ENCODE measurements around the gene LAYN. TPM values are rescaled to one million over a fixed set of nuclear protein-coding genes. Genes with fewer than 3 reads are reported as not detected.

LAYN gene
- total and polyA plus RNA-seq, 2 of the 4 experiments (the other 2 are of a cell fraction): 92.5 to 118 TPM

DNA sequence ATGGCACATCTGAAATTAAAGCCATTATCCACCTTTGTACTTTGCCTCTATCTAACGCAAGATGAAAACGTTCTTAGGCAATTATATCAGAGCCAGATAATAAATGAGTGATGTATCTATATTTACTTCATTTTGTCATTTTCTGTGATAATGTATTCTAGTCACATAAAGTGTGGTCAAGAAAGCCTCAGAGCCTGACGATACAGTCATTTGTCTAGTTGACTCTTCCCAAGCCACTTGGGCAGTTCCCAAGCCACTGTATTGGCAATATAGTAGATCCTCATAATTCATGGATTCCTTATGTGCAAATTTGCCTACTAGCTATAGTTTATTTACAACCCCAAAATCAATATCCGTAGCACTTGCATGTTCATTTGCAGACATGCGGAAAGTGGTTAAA is 18.1 kb upstream of the LAYN start:
- Histone ChIP-seq H2BK20ac (ENCODE audit: low read depth, low read length) (no peak overlapping the region), H3K79me1 (ENCODE audit: low read depth in 1 of 2, low read length in 2 of 2) (no peaks in the 10 kb centered on the region), H3K14ac (replicated peaks; ENCODE audit: low read depth, low read length) (no peak overlapping the region), H3K36me3 (ENCODE audit: control insufficient read depth, insufficient read depth, low read length) (no peaks in the 10 kb centered on the region), H3K4me1 (ENCODE audit: control insufficient read depth, insufficient read depth, low read length) (peaks cover 5% of the 10 kb centered on the region; the same call in 1 of the 2 replicates), H3K23ac (ENCODE audit: low read depth, low read length) (no peak overlapping the region), H2BK15ac (ENCODE audit: low read depth, low read length) (no peak overlapping the region), H2AK5ac (ENCODE audit: low read depth, low read length) (no peak overlapping the region), H3K18ac (ENCODE audit: low read depth, low read length) (no peak overlapping the region), H4K20me1 (ENCODE audit: insufficient read depth, low read length) (no peaks in the 10 kb centered on the region), H2BK5ac (ENCODE audit: low read depth, low read length, poor library complexity, severe bottlenecking) (no peak overlapping the region), H4K8ac (ENCODE audit: low read depth in 2 of 2, low read length in 2 of 2) (no peak overlapping the region), H4K5ac (ENCODE audit: low read depth, low read length) (no peak overlapping the region), H2AK9ac (replicated peaks; ENCODE audit: low read depth, low read length, poor library complexity) (no peak overlapping the region), H3K9me1 (ENCODE audit: insufficient read depth, low read length) (0 out of 2 replicates have a peak, but pooled peaks cover 6% of the 10 kb centered on the region), H3K9me3 (ENCODE audit: control insufficient read depth, insufficient read depth, low read length) (no peaks in the 10 kb centered on the region), H3K56ac (ENCODE audit: extremely low read depth, insufficient read depth, low read length) (no peak overlapping the region), H4K91ac (ENCODE audit: insufficient read depth, low read depth, low read length) (no peak overlapping the region), H2AFZ (replicated peaks; ENCODE audit: low read length, poor library complexity) (no peak overlapping the region), H3K27me3 (ENCODE audit: control insufficient read depth, insufficient read depth, low read length) (no peaks in the 10 kb centered on the region), H3K4me3 (ENCODE audit: insufficient read depth, low read depth, low read length) (no peak overlapping the region), H3K9ac (ENCODE audit: low read depth, low read length) (no peak overlapping the region), H2BK120ac (ENCODE audit: low read depth, low read length) (no peak overlapping the region), H3K4ac (ENCODE audit: low read depth, low read length) (no peak overlapping the region), H3K27ac (ENCODE audit: insufficient read depth, low read length) (no peak overlapping the region), H3K4me2 (ENCODE audit: low read depth, low read length) (no peak overlapping the region)
- intact Hi-C loops (cut with micrococcal nuclease): no loop called here
- no peak for DNase-seq
- in situ Hi-C loops (cut with MboI; ENCODE audit: low sequenced_read_pairs): no loop called here
- WGBS, 2 experiments (ENCODE audit: extremely low coverage in 2 of 2, insufficient read length in 1 of 2): no CpG with 5 or more reads among the region's 5 CpGs
- no peak for ATAC-seq (ENCODE audit: low read depth)
- ChIA-PET POLR2A (ENCODE audit: unreplicated experiment) (no interaction called here), CTCF (interaction anchor here (0.6 kb wide), 1 partner anchor 82 kb away, joined by 3 read pairs; no protein-coding TSS in a partner anchor)
- dilution Hi-C loops (cut with HindIII; ENCODE audit: low sequenced_read_pairs, unreplicated experiment): no loop called here
- no peak for TF ChIP-seq CHD1 (IDR thresholded peaks at IDR 0.05; ENCODE audit: low read depth, low read length)
- TF ChIP-seq BHLHE40 (IDR thresholded peaks at IDR 0.05; ENCODE audit: low read depth, low read length): no peak
- no peak for TF ChIP-seq MAFK (IDR thresholded peaks at IDR 0.05; ENCODE audit: low read depth, low read length)
- TF ChIP-seq CEBPB (IDR thresholded peaks at IDR 0.05; ENCODE audit: low read depth, low read length): no peak
- TF ChIP-seq, protein P1, sequence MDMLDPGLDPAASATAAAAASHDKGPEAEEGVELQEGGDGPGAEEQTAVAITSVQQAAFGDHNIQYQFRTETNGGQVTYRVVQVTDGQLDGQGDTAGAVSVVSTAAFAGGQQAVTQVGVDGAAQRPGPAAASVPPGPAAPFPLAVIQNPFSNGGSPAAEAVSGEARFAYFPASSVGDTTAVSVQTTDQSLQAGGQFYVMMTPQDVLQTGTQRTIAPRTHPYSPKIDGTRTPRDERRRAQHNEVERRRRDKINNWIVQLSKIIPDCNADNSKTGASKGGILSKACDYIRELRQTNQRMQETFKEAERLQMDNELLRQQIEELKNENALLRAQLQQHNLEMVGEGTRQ (IDR thresholded peaks at IDR 0.05; ENCODE audit: low read depth, low read length): no peak
- no peak for TF ChIP-seq POLR2A (IDR thresholded peaks at IDR 0.05; ENCODE audit: low read depth, low read length)
- TF ChIP-seq RCOR1 (IDR thresholded peaks at IDR 0.05; ENCODE audit: insufficient replicate concordance, low read length): no peak
- TF ChIP-seq, protein P2, sequence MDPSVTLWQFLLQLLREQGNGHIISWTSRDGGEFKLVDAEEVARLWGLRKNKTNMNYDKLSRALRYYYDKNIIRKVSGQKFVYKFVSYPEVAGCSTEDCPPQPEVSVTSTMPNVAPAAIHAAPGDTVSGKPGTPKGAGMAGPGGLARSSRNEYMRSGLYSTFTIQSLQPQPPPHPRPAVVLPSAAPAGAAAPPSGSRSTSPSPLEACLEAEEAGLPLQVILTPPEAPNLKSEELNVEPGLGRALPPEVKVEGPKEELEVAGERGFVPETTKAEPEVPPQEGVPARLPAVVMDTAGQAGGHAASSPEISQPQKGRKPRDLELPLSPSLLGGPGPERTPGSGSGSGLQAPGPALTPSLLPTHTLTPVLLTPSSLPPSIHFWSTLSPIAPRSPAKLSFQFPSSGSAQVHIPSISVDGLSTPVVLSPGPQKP (IDR thresholded peaks at IDR 0.05; ENCODE audit: borderline replicate concordance, low read depth, low read length): no peak
- no peak for TF ChIP-seq MXI1 (IDR thresholded peaks at IDR 0.05; ENCODE audit: borderline replicate concordance, low read depth, low read length)
- BruUV-seq (replicated peaks): no TSS peak

All from IMR-90 (cell line).